HG02588 (cell line): ENCODE data around the gene NOG.

Experiments
- ATAC-seq: cut with Tn5 transposase; IDR thresholded peaks from one replicate; pipeline ENCODE4 v1.9.1; 2021; ENCODE audit warnings: mild to moderate bottlenecking, moderate library complexity; ENCODE audit not compliant: unreplicated experiment

NOG gene

GRCh38 chr17:56593646-56594319 lies at the start of gene NOG:
Gene NOG, plus strand, starts transcription at chr17:56593699. Its CDS starts 525 bp downstream, at chr17:56594224.
- ATAC-seq: no peak

GRCh38 chr17:56545106-56545505 lies 48.4 kb upstream of the NOG start:
- no peak for ATAC-seq

- no peak for ATAC-seq
Measured at GRCh38 chr17:56545930-56546329, 47.6 kb upstream of the NOG start.

GRCh38 chr17:56548661-56549060 lies 44.8 kb upstream of the NOG start:
- ATAC-seq: no peak

GRCh38 chr17:56549501-56549900 lies 44.0 kb upstream of the NOG start:
- no peak for ATAC-seq

GRCh38 chr17:56557682-56558081 lies 35.8 kb upstream of the NOG start:
- ATAC-seq: no peak

GRCh38 chr17:56558088-56558487 lies 35.4 kb upstream of the NOG start:
- ATAC-seq: no peak

GRCh38 chr17:56570199-56570598 lies 23.3 kb upstream of the NOG start:
- ATAC-seq: no peak

- ATAC-seq: no peak
Measured at GRCh38 chr17:56571456-56571855, 22.0 kb upstream of the NOG start.

GRCh38 chr17:56577190-56577842 lies 16.2 kb upstream of the NOG start:
- ATAC-seq: no peak

GRCh38 chr17:56577843-56578204 lies 15.7 kb upstream of the NOG start:
- ATAC-seq: no peak

- ATAC-seq: no peak
Measured at GRCh38 chr17:56581635-56582627, 11.6 kb upstream of the NOG start.

GRCh38 chr17:56583772-56584171 lies 9.7 kb upstream of the NOG start:
- ATAC-seq: no peak

- ATAC-seq: no peak
Measured at GRCh38 chr17:56587298-56587697, 6.2 kb upstream of the NOG start.

- ATAC-seq: no peak
Measured at GRCh38 chr17:56592487-56593085, 913 bp upstream of the NOG start.

GRCh38 chr17:56593086-56593645 lies 333 bp upstream of the NOG start:
- no peak for ATAC-seq

GRCh38 chr17:56594320-56595107 lies 1.0 kb downstream of the NOG start:
- ATAC-seq: no peak

GRCh38 chr17:56595108-56595418 lies 1.6 kb downstream of the NOG start:
- no peak for ATAC-seq

- no peak for ATAC-seq
Measured at GRCh38 chr17:56595831-56596690, 2.6 kb downstream of the NOG start.
